Body of pancreas (tissue), 4 donors: ENCODE measurements around the gene DACH1. TPM values are rescaled to one million over a fixed set of nuclear protein-coding genes. Genes with fewer than 3 reads are reported as not detected.

Source experiments
- ATAC-seq: fragments of 150-250 bp; one replicate; pipeline ENCODE4 v1.9.1; 2016
- DNase-seq, 4 donors: peaks; one replicate each; pipeline ENCODE4 v3.0.0-alpha.2; 2019
- H3K27ac ChIP-seq, 4 donors: fragments of 200-600 bp; sonication (generic); 1 replicate in 3 of 4; 2 replicates in 1 of 4; pipeline versions ENCODE4 v1.5.1 to v1.6.1; 2016 to 2019; ENCODE audit warnings: mild to moderate bottlenecking in 1 of 4, mixed read lengths in 1 of 4, moderate library complexity in 1 of 4
- H3K27me3 ChIP-seq, 2 donors: fragments of 200-600 bp; sonication (generic); one replicate each; pipeline ENCODE4 v1.6.0; 2016; ENCODE audit warnings: mild to moderate bottlenecking in 1 of 2
- H3K36me3 ChIP-seq, 2 donors: fragments of 200-600 bp; sonication (generic); replicated peaks in 1 of 2; 2 replicates each; pipeline ENCODE4 v1.5.1; 2016; ENCODE audit warnings: low read depth in 2 of 2; ENCODE audit not compliant: insufficient read depth in 1 of 2
- H3K4me1 ChIP-seq: fragments of 200-600 bp; sonication (generic); one replicate; pipeline ENCODE4 v1.6.0; 2016
- H3K4me3 ChIP-seq, 2 donors: fragments of 200-600 bp; sonication (generic); 1 replicate in 1 of 2; 2 replicates in 1 of 2; pipeline ENCODE4 v1.5.1; 2016 to 2019
- H3K9me3 ChIP-seq, 3 donors: fragments of 200-600 bp; sonication (generic); 1 replicate in 2 of 3; 2 replicates in 1 of 3; pipeline ENCODE4 v1.5.1; 2016
- CTCF ChIP-seq, 7 experiments: fragments of 450-650 bp in 4 of 7; fragments of 200-600 bp in 3 of 7; sonication (generic) in 3 of 7; IDR thresholded peaks; one replicate each; pipeline ENCODE4 v1.5.1; 2016 to 2019; ENCODE audit warnings: antibody characterized with exemption in 7 of 7
- POLR2A ChIP-seq, 3 donors: fragments of 450-650 bp; IDR thresholded peaks; one replicate each; pipeline ENCODE4 v1.6.1; 2016; ENCODE audit warnings: antibody characterized with exemption in 3 of 3, mild to moderate bottlenecking in 2 of 3
- WGBS, 2 donors: methylation state at CpG; one replicate each; pipeline ENCODE4 v1.1.5; 2017; 5-methylcytosine and 5-hydroxymethylcytosine counted together
- intact Hi-C: fragments of 100-400 bp; cut with DNase I; formaldehyde crosslinking; loops from one replicate; pipeline ENCODE4 v1.15.1; 2023
- total RNA-seq, 2 donors: library from RNA; depleted of rRNA; stranded (reverse); fragments of >200 nt; gene quantifications; one replicate each; pipeline ENCODE4 v1.1.0, GENCODE V29; 2016

Gene DACH1
- total RNA-seq, 2 donors from 2014 or later: 2.9 to 3.3 TPM

- TF ChIP-seq POLR2A (IDR thresholded peaks at IDR 0.05): no peak
- Histone ChIP-seq H3K27ac (no peak overlapping the region), H3K9me3 (no peaks in the 10 kb centered on the region), H3K36me3 (no peaks in the 10 kb centered on the region), H3K27me3 (no peaks in the 10 kb centered on the region), H3K4me1 (no peaks in the 10 kb centered on the region), H3K4me3 (no peak overlapping the region)
- DNase-seq: no peak
- intact Hi-C loops: no loop called here
- WGBS, 2 donors: 71 to 76% methylated on average over 1 of the region's 1 CpG
- ATAC-seq: no peak
These were observed 148.1 kb downstream of the DACH1 start for GRCh38 chr13:71718931-71719330.

GRCh38 chr13:71714802-71715375, 152.1 kb downstream of the DACH1 start:
- no peak for ATAC-seq
- intact Hi-C loops: no loop called here
- no peak for DNase-seq
- Histone ChIP-seq H3K27me3 (no peaks in the 10 kb centered on the region), H3K27ac (no peak overlapping the region), H3K36me3 (no peaks in the 10 kb centered on the region), H3K4me3 (no peak overlapping the region), H3K9me3 (no peaks in the 10 kb centered on the region), H3K4me1 (no peaks in the 10 kb centered on the region)
- 71 to 81% methylated on average over 2 of the region's 2 CpGs for WGBS, 2 donors
- TF ChIP-seq POLR2A (IDR thresholded peaks at IDR 0.05): no peak
- TF ChIP-seq CTCF (IDR thresholded peaks at IDR 0.05): no peak

GRCh38 chr13:71712988-71713653, 153.9 kb downstream of the DACH1 start:
- H3K4me3 ChIP-seq: no peak overlapping the region
- no peak overlapping the region for H3K27ac ChIP-seq
- no peak for ATAC-seq
- no peaks in the 10 kb centered on the region for H3K27me3 ChIP-seq
- intact Hi-C loops: no loop called here
- H3K36me3 ChIP-seq: no peaks in the 10 kb centered on the region
- WGBS, 2 donors: 52% methylated on average over 3 of the region's 3 CpGs
- no peak for TF ChIP-seq POLR2A (IDR thresholded peaks at IDR 0.05)
- TF ChIP-seq CTCF (IDR thresholded peaks at IDR 0.05): no peak
- H3K9me3 ChIP-seq: no peaks in the 10 kb centered on the region
- DNase-seq: no peak
- H3K4me1 ChIP-seq: no peaks in the 10 kb centered on the region

- Histone ChIP-seq H3K4me3 (no peak overlapping the region), H3K9me3 (no peaks in the 10 kb centered on the region), H3K36me3 (no peaks in the 10 kb centered on the region), H3K27me3 (no peaks in the 10 kb centered on the region), H3K4me1 (no peaks in the 10 kb centered on the region), H3K27ac (no peak overlapping the region)
- ATAC-seq (no peak), DNase-seq (no peak)
- 64 to 73% methylated on average over 4 of the region's 4 CpGs for WGBS, 2 donors
- TF ChIP-seq CTCF (IDR thresholded peaks at IDR 0.05): no peak
- no peak for TF ChIP-seq POLR2A (IDR thresholded peaks at IDR 0.05)
- intact Hi-C loops: no loop called here
These were observed 162.3 kb downstream of the DACH1 start for GRCh38 chr13:71704656-71705055.

- no peaks in the 10 kb centered on the region for H3K9me3 ChIP-seq
- DNase-seq (no peak), ATAC-seq (no peak)
- WGBS, 2 donors: 87 to 91% methylated on average over 2 of the region's 2 CpGs
- TF ChIP-seq POLR2A (IDR thresholded peaks at IDR 0.05): no peak
- no peak for TF ChIP-seq CTCF (IDR thresholded peaks at IDR 0.05)
- H3K4me3 ChIP-seq: no peak overlapping the region
- no peaks in the 10 kb centered on the region for H3K36me3 ChIP-seq
- H3K27ac ChIP-seq: no peak overlapping the region
- H3K27me3 ChIP-seq: no peaks in the 10 kb centered on the region
- no peaks in the 10 kb centered on the region for H3K4me1 ChIP-seq
- intact Hi-C loops: no loop called here
These were observed 163.9 kb downstream of the DACH1 start for GRCh38 chr13:71703138-71703537.
